HepG2 (cell line): ENCODE measurements around the gene GRIK4. TPM values are rescaled to one million over a fixed set of nuclear protein-coding genes. Genes with fewer than 3 reads are reported as not detected.
A peak's percentile ranks its signal among the peaks of the same experiment; 100 is the strongest.

ENCODE experiments used
- ATAC-seq: fragments of 200-7000 bp; cut with Tn5 transposase; 3 replicates; pipeline ENCODE4 v1.9.1; 2020; ENCODE audit warnings: mild to moderate bottlenecking, moderate library complexity
- BruUV-seq: library from RNA; stranded (reverse); fragments of 400-500 nt; replicated peaks from 2 replicates; lab custom pipeline; 2021; lab: Mats Ljungman, UMichigan
- CTCF ChIA-PET: fragments of 300-600 bp; formaldehyde crosslinking; extraction: SDS; loops from one replicate; lab custom pipeline; 2021; ENCODE audit warnings: low total read pairs, inconsistent platforms, low intra/inter-chr PET ratio; lab: Yijun Ruan, JAX
- POLR2A ChIA-PET: fragments of 350-600 bp; sonication (Branson Sonifier 250); formaldehyde crosslinking; loops from one replicate; lab custom pipeline; 2020; ENCODE audit warnings: antibody characterized with exemption, inconsistent platforms; lab: Yijun Ruan, JAX
- DNase-seq: peaks from one replicate; pipeline ENCODE4 v3.0.0-alpha.2; 2015; ENCODE audit warnings: low spot score
- FAIRE-seq: peaks from 3 replicates; lab custom pipeline; 2011; peaks lifted over from hg19 to GRCh38; lab: Jason Lieb, UNC
- H2AFZ ChIP-seq: one replicate; pipeline ENCODE4 v1.6.1; 2011; ENCODE audit warnings: low read length, inconsistent platforms
- H3K27ac ChIP-seq: fragments of 300-600 bp; 3 replicates; pipeline ENCODE4 v1.8.0; 2011; ENCODE audit warnings: mixed run types, mild to moderate bottlenecking, mixed read lengths, low read length, inconsistent platforms; ENCODE audit not compliant: insufficient read depth; ENCODE audit errors: extremely low read length
- H3K27me3 ChIP-seq, 2 experiments: fragments of 200-600 bp in 1 of 2; 2 replicates in 1 of 2; 3 replicates in 1 of 2; pipeline versions ENCODE4 v1.6.0 to v1.8.0; 2011; ENCODE audit warnings: low read length in 2 of 2, mild to moderate bottlenecking in 2 of 2, moderate library complexity in 2 of 2, inconsistent platforms in 1 of 2; ENCODE audit not compliant: insufficient read depth in 2 of 2, control insufficient read depth in 1 of 2
- H3K36me3 ChIP-seq, 2 experiments: fragments of 200-600 bp in 1 of 2; replicated peaks in 1 of 2; 2 replicates in 1 of 2; 3 replicates in 1 of 2; pipeline versions ENCODE4 v1.5.1 to v1.8.0; 2011; ENCODE audit warnings: low read length in 2 of 2, inconsistent platforms in 1 of 2; ENCODE audit not compliant: insufficient read depth in 2 of 2, control insufficient read depth in 1 of 2
- H3K4me1 ChIP-seq: 2 replicates; pipeline ENCODE4 v1.5.1; 2012; ENCODE audit warnings: low read length, inconsistent platforms; ENCODE audit not compliant: insufficient read depth
- H3K4me2 ChIP-seq: 2 replicates; pipeline ENCODE4 v1.6.0; 2011; ENCODE audit warnings: low read depth, low read length, inconsistent platforms
- H3K4me3 ChIP-seq, 3 experiments: fragments of 200-600 bp in 1 of 3; sonication (generic), shearing (Covaris generic) in 1 of 3; replicated peaks in 1 of 3; 2 replicates each; pipeline ENCODE4 v1.5.1; 2011 to 2016; ENCODE audit warnings: low read length in 3 of 3, inconsistent platforms in 2 of 3, low read depth in 2 of 3, mild to moderate bottlenecking in 2 of 3, control low read depth in 1 of 3, mixed read lengths in 1 of 3; ENCODE audit not compliant: insufficient read depth in 1 of 3
- H3K79me2 ChIP-seq: one replicate; pipeline ENCODE4 v1.6.1; 2011; ENCODE audit warnings: low read length, inconsistent platforms; ENCODE audit not compliant: insufficient read depth
- H3K9ac ChIP-seq: 2 replicates; pipeline ENCODE4 v1.6.0; 2011; ENCODE audit warnings: mild to moderate bottlenecking, low read depth, low read length, inconsistent platforms; ENCODE audit not compliant: insufficient read depth
- H3K9me3 ChIP-seq: 2 replicates; pipeline ENCODE4 v1.5.1; 2012; ENCODE audit warnings: mild to moderate bottlenecking, low read length
- H4K20me1 ChIP-seq: 2 replicates; pipeline ENCODE4 v1.6.0; 2011; ENCODE audit warnings: inconsistent platforms, mild to moderate bottlenecking, low read length, moderate library complexity; ENCODE audit not compliant: insufficient read depth
- FOXP4 ChIP-seq: sonication (generic); formaldehyde crosslinking; IDR thresholded peaks from 2 replicates; pipeline ENCODE4 v1.4.0; 2020; ENCODE audit warnings: missing genetic modification reagents
- GATAD2A ChIP-seq: IDR thresholded peaks from 2 replicates; pipeline ENCODE4 v1.6.1; 2016
- JDP2 ChIP-seq: sonication (generic); formaldehyde crosslinking; IDR thresholded peaks from 2 replicates; pipeline ENCODE4 v1.8.1; 2022; ENCODE audit warnings: missing genetic modification reagents, borderline replicate concordance
- MTF2 ChIP-seq: sonication (generic); formaldehyde crosslinking; IDR thresholded peaks from 2 replicates; pipeline ENCODE4 v1.5.0; 2020; ENCODE audit warnings: missing genetic modification reagents, borderline replicate concordance
- NCOA1 ChIP-seq: sonication (generic); formaldehyde crosslinking; IDR thresholded peaks from 2 replicates; pipeline ENCODE4 v1.9.0; 2021; ENCODE audit warnings: missing genetic modification reagents
- SMARCE1 ChIP-seq: fragments of 450-650 bp; IDR thresholded peaks from 2 replicates; pipeline ENCODE4 v1.6.1; 2017; ENCODE audit warnings: borderline replicate concordance
- ZFP91 ChIP-seq: sonication (generic); formaldehyde crosslinking; IDR thresholded peaks from 2 replicates; pipeline ENCODE4 v1.9.0; 2022; ENCODE audit warnings: missing genetic modification reagents, mild to moderate bottlenecking, borderline replicate concordance
- ZKSCAN5 ChIP-seq: sonication (generic); formaldehyde crosslinking; IDR thresholded peaks from 2 replicates; pipeline ENCODE4 v1.5.1; 2020; ENCODE audit warnings: mild to moderate bottlenecking, missing genetic modification reagents
- ZNF225 ChIP-seq: sonication (generic); formaldehyde crosslinking; IDR thresholded peaks from 2 replicates; pipeline ENCODE4 v1.4.0; 2020; ENCODE audit warnings: mild to moderate bottlenecking, missing genetic modification reagents
- ZNF30 ChIP-seq: sonication (generic); formaldehyde crosslinking; IDR thresholded peaks from 2 replicates; pipeline ENCODE4 v1.5.0; 2020; ENCODE audit warnings: mild to moderate bottlenecking, missing genetic modification reagents
- ZNF33B ChIP-seq: sonication (generic); formaldehyde crosslinking; IDR thresholded peaks from 2 replicates; pipeline ENCODE4 v1.5.1; 2020; ENCODE audit warnings: mild to moderate bottlenecking, missing genetic modification reagents
- ZNF749 ChIP-seq: sonication (generic); formaldehyde crosslinking; IDR thresholded peaks from 2 replicates; pipeline ENCODE4 v1.8.0; 2022; ENCODE audit warnings: mild to moderate bottlenecking, missing genetic modification reagents, moderate library complexity, borderline replicate concordance
- ZSCAN30 ChIP-seq: sonication (generic); formaldehyde crosslinking; IDR thresholded peaks from 2 replicates; pipeline ENCODE4 v1.5.0; 2020; ENCODE audit warnings: mild to moderate bottlenecking, missing genetic modification reagents
- WGBS: methylation state at CpG from one replicate; pipeline ENCODE4 v1.1.6; 2017; ENCODE audit warnings: low lambda C conversion rate; 5-methylcytosine and 5-hydroxymethylcytosine counted together
- in situ Hi-C: cut with HindIII; loops from 2 replicates; pipeline ENCODE4 v1.10.0; 2017; ENCODE audit warnings: low pct_unique_long_range_greater_than_20kb; ENCODE audit not compliant: extremely low pct_ligation_motif_present
- intact Hi-C: fragments of 100-400 bp; cut with micrococcal nuclease; formaldehyde crosslinking; loops from one replicate; pipeline ENCODE4 v1.10.0; 2022; ENCODE audit not compliant: unreplicated experiment
- polyA plus RNA-seq, 8 experiments: library from polyadenylated mRNA; depleted of rRNA in 3 of 8; stranded (reverse) in 7 of 8; unstranded in 1 of 8; fragments of >200 nt; fragmentation: Illumina TruSeq in 4 of 8; extraction: Trizol in 4 of 8; gene quantifications; 2 replicates each; pipeline versions ENCODE4 v1.2.1 to v1.2.3, GENCODE V29; 2011 to 2016; ENCODE audit warnings: low read depth in 4 of 8, missing spikeins in 1 of 8, mixed read lengths in 1 of 8; ENCODE audit not compliant: insufficient read depth in 1 of 8
- total RNA-seq, 5 experiments: library from RNA; depleted of rRNA; stranded (reverse); fragments of >200 nt; fragmentation: Illumina TruSeq; extraction: Trizol; gene quantifications; 2 replicates each; pipeline ENCODE4 v1.2.3, GENCODE V29; 2016; ENCODE audit warnings: low read depth in 1 of 5

GRIK4 gene
- total and polyA plus RNA-seq, 2 of the 13 experiments (the other 11 are each of a cell fraction or from before 2014, with no cell fraction given), result 0.04 to 0.07 TPM

GRCh38 chr11:120807414-120808150 is 296.0 kb downstream of the GRIK4 start:
- H4K20me1 ChIP-seq, result no peaks in the 10 kb centered on the region
- ATAC-seq (peak; percentile 24), FAIRE-seq (peak; percentile 47), DNase-seq (peak; percentile 60)
- H2AFZ ChIP-seq, result no peak overlapping the region
- in situ Hi-C loops, result loop anchor here (10.0 kb wide), 1 partner anchor 293 kb away; the partner anchor contains the start of gene GRIK4
- peak overlapping the region; percentile 13; the same call in 1 of the 2 replicates for H3K4me2 ChIP-seq
- H3K9me3 ChIP-seq, result no peaks in the 10 kb centered on the region
- H3K36me3 ChIP-seq, result no peaks in the 10 kb centered on the region
- 72% methylated on average over 12 of the region's 13 CpGs for WGBS
- peaks cover 56% of the 10 kb centered on the region for H3K4me1 ChIP-seq
- CTCF ChIA-PET, result no interaction called here
- no peak overlapping the region for H3K4me3 ChIP-seq
- H3K27me3 ChIP-seq, result no peaks in the 10 kb centered on the region
- no peak overlapping the region for H3K9ac ChIP-seq
- H3K79me2 ChIP-seq, result no peaks in the 10 kb centered on the region
- POLR2A ChIA-PET, result interaction anchor here (2.5 kb wide), 1 partner anchor 11 kb away, joined by 23 read pairs; no protein-coding TSS in a partner anchor
- peak overlapping the region; percentile 76 for H3K27ac ChIP-seq
- intact Hi-C loops, result loop anchor here (10.0 kb wide), 1 partner anchor 293 kb away; the partner anchor contains the start of gene GRIK4
- no TSS peak for BruUV-seq
- TF ChIP-seq GATAD2A (peak; percentile 65; the same call in 1 of the 2 replicates), SMARCE1 (no peak), NCOA1 (no peak), FOXP4 (no peak), MTF2 (no peak), ZNF749 (no peak), ZFP91 (no peak), ZNF225 (CRISPR knock-in tag) (no peak), ZNF30 (CRISPR knock-in tag) (no peak), ZKSCAN5 (no peak), JDP2 (no peak), ZSCAN30 (CRISPR knock-in tag) (no peak), ZNF33B (CRISPR knock-in tag) (no peak)
